ENCODE results near the gene PCNX2.

Gene PCNX2

GRCh38 chr1:232986527-232986922, 309.0 kb downstream of the PCNX2 start:
- no peak for DNase-seq (ENCODE audit: low read depth, low spot score)

GRCh38 chr1:232985882-232986526, 309.5 kb downstream of the PCNX2 start:
- DNase-seq (ENCODE audit: low read depth, low spot score) = no peak

- no peak for DNase-seq (ENCODE audit: low read depth, low spot score)
These were observed 310.7 kb downstream of the PCNX2 start for GRCh38 chr1:232984577-232985425.

- DNase-seq (ENCODE audit: low read depth, low spot score) = no peak
These were observed 311.5 kb downstream of the PCNX2 start for GRCh38 chr1:232983817-232984567.

- DNase-seq (ENCODE audit: low read depth, low spot score) = no peak
These were observed 312.1 kb downstream of the PCNX2 start for GRCh38 chr1:232983375-232983774.

GRCh38 chr1:232982238-232982944, 313.1 kb downstream of the PCNX2 start:
- DNase-seq (ENCODE audit: low read depth, low spot score) = no peak

- no peak for DNase-seq (ENCODE audit: low read depth, low spot score)
These were observed 314.5 kb downstream of the PCNX2 start for GRCh38 chr1:232980986-232981560.

- DNase-seq (ENCODE audit: low read depth, low spot score) = no peak
These were observed 315.1 kb downstream of the PCNX2 start for GRCh38 chr1:232980355-232980978.

- no peak for DNase-seq (ENCODE audit: low read depth, low spot score)
These were observed 316.0 kb downstream of the PCNX2 start for GRCh38 chr1:232979558-232979957.

- no peak for DNase-seq (ENCODE audit: low read depth, low spot score)
These were observed 316.7 kb downstream of the PCNX2 start for GRCh38 chr1:232978815-232979214.

- DNase-seq (ENCODE audit: low read depth, low spot score) = no peak
These were observed 317.4 kb downstream of the PCNX2 start for GRCh38 chr1:232978091-232978634.

GRCh38 chr1:232974971-232975370, 320.6 kb downstream of the PCNX2 start:
- DNase-seq (ENCODE audit: low read depth, low spot score) = no peak

- no peak for DNase-seq (ENCODE audit: low read depth, low spot score)
These were observed 321.6 kb downstream of the PCNX2 start for GRCh38 chr1:232973652-232974611.

GRCh38 chr1:232970508-232970907, 325.0 kb downstream of the PCNX2 start:
- DNase-seq (ENCODE audit: low read depth, low spot score) = no peak

GRCh38 chr1:232969799-232970198, 325.7 kb downstream of the PCNX2 start:
- no peak for DNase-seq (ENCODE audit: low read depth, low spot score)

GRCh38 chr1:232968965-232969364, 326.6 kb downstream of the PCNX2 start:
- no peak for DNase-seq (ENCODE audit: low read depth, low spot score)

- no peak for DNase-seq (ENCODE audit: low read depth, low spot score)
These were observed 327.1 kb downstream of the PCNX2 start for GRCh38 chr1:232968391-232968790.

- no peak for DNase-seq (ENCODE audit: low read depth, low spot score)
These were observed 328.9 kb downstream of the PCNX2 start for GRCh38 chr1:232966663-232967062.

GRCh38 chr1:232965912-232966217, 329.7 kb downstream of the PCNX2 start:
- no peak for DNase-seq (ENCODE audit: low read depth, low spot score)

Measured in activated naive CD8-positive, alpha-beta T cell treated with anti-CD3 and anti-CD28 coated beads, Interleukin-2, amount 50 U/mL, for 16 hours (primary cell).